HepG2 (cell line): ENCODE data around the gene MRFAP1L1. TPM values are rescaled to one million over a fixed set of nuclear protein-coding genes. Genes with fewer than 3 reads are reported as not detected.

Experiments used
- BHLHE40 ChIP-seq: IDR thresholded peaks from 2 replicates; pipeline ENCODE4 v1.6.1; 2011; ENCODE audit warnings: low read length, improper control_type of control experiment
- HOXA7 ChIP-seq: sonication (generic); formaldehyde crosslinking; IDR thresholded peaks from 2 replicates; pipeline ENCODE4 v1.8.1; 2022; ENCODE audit warnings: mild to moderate bottlenecking, missing genetic modification reagents, moderate library complexity
- KIAA2018 ChIP-seq: sonication (generic); formaldehyde crosslinking; IDR thresholded peaks from 2 replicates; pipeline ENCODE4 v1.5.0; 2020; ENCODE audit warnings: mild to moderate bottlenecking, missing genetic modification reagents, borderline replicate concordance
- LBX2 ChIP-seq: sonication (generic); formaldehyde crosslinking; IDR thresholded peaks from 2 replicates; pipeline ENCODE4 v1.5.0; 2020; ENCODE audit warnings: missing genetic modification reagents, mild to moderate bottlenecking, borderline replicate concordance
- NAIF1 ChIP-seq: sonication (generic); formaldehyde crosslinking; IDR thresholded peaks from 2 replicates; pipeline ENCODE4 v1.5.0; 2020; ENCODE audit warnings: mild to moderate bottlenecking, missing genetic modification reagents, borderline replicate concordance
- SMARCC2 ChIP-seq: fragments of 450-650 bp; IDR thresholded peaks from 2 replicates; pipeline ENCODE4 v1.6.1; 2017; ENCODE audit warnings: antibody characterized with exemption, mild to moderate bottlenecking
- ZBTB26 ChIP-seq: IDR thresholded peaks from 2 replicates; pipeline ENCODE4 v1.6.1; 2016; ENCODE audit warnings: missing compliant biosample characterization, missing genetic modification reagents, borderline replicate concordance
- ZFP62 ChIP-seq: sonication (generic); formaldehyde crosslinking; IDR thresholded peaks from 2 replicates; pipeline ENCODE4 v1.4.0; 2020; ENCODE audit warnings: missing genetic modification reagents
- ZMYM2 ChIP-seq: sonication (generic); formaldehyde crosslinking; IDR thresholded peaks from 2 replicates; pipeline ENCODE4 v1.8.0; 2022; ENCODE audit warnings: mild to moderate bottlenecking, missing genetic modification reagents
- ZNF136 ChIP-seq: sonication (generic); formaldehyde crosslinking; IDR thresholded peaks from 2 replicates; pipeline ENCODE4 v1.8.1; 2022; ENCODE audit warnings: low read depth, mild to moderate bottlenecking, moderate library complexity, missing genetic modification reagents
- ZNF414 ChIP-seq: sonication (generic); formaldehyde crosslinking; IDR thresholded peaks from 2 replicates; pipeline ENCODE4 v1.5.0; 2020; ENCODE audit warnings: missing genetic modification reagents
- ZNF607 ChIP-seq: sonication (generic); formaldehyde crosslinking; IDR thresholded peaks from 2 replicates; pipeline ENCODE4 v1.5.1; 2020; ENCODE audit warnings: missing genetic modification reagents, mild to moderate bottlenecking, borderline replicate concordance
- ZNF614 ChIP-seq: IDR thresholded peaks from 2 replicates; pipeline ENCODE4 v1.6.1; 2018; ENCODE audit warnings: missing biosample characterization, missing genetic modification reagents, inconsistent platforms, borderline replicate concordance
- polyA plus RNA-seq, 8 experiments: library from polyadenylated mRNA; depleted of rRNA in 3 of 8; stranded (reverse) in 7 of 8; unstranded in 1 of 8; fragments of >200 nt; fragmentation: Illumina TruSeq in 4 of 8; extraction: Trizol in 4 of 8; gene quantifications; 2 replicates each; pipeline versions ENCODE4 v1.2.1 to v1.2.3, GENCODE V29; 2011 to 2016; ENCODE audit warnings: low read depth in 4 of 8, missing spikeins in 1 of 8, mixed read lengths in 1 of 8; ENCODE audit not compliant: insufficient read depth in 1 of 8
- total RNA-seq, 5 experiments: library from RNA; depleted of rRNA; stranded (reverse); fragments of >200 nt; fragmentation: Illumina TruSeq; extraction: Trizol; gene quantifications; 2 replicates each; pipeline ENCODE4 v1.2.3, GENCODE V29; 2016; ENCODE audit warnings: low read depth in 1 of 5
- TF ChIP-seq, protein P1 (sequence below): sonication (generic); formaldehyde crosslinking; IDR thresholded peaks from 2 replicates; pipeline ENCODE4 v1.8.1; 2023; ENCODE audit warnings: mild to moderate bottlenecking, inconsistent platforms, moderate library complexity, missing genetic modification reagents, borderline replicate concordance

MRFAP1L1 gene
- total and polyA plus RNA-seq, 2 of the 13 experiments (the other 11 are each of a cell fraction or from before 2014, with no cell fraction given), result 44.8 to 76.6 TPM

- peak; percentile 56 for TF ChIP-seq ZNF414 (CRISPR knock-in tag)
- TF ChIP-seq ZFP62 (CRISPR knock-in tag), result no peak
- peak; percentile 94 for TF ChIP-seq ZNF607 (CRISPR knock-in tag)
- peak; percentile 43; the same call in 1 of the 2 replicates for TF ChIP-seq BHLHE40
- TF ChIP-seq ZNF614 (CRISPR knock-in tag), result no peak
- TF ChIP-seq ZNF136, result peak; percentile 72; the same call in 1 of the 2 replicates
- no peak for TF ChIP-seq KIAA2018 (CRISPR knock-in tag)
- TF ChIP-seq, protein P1, sequence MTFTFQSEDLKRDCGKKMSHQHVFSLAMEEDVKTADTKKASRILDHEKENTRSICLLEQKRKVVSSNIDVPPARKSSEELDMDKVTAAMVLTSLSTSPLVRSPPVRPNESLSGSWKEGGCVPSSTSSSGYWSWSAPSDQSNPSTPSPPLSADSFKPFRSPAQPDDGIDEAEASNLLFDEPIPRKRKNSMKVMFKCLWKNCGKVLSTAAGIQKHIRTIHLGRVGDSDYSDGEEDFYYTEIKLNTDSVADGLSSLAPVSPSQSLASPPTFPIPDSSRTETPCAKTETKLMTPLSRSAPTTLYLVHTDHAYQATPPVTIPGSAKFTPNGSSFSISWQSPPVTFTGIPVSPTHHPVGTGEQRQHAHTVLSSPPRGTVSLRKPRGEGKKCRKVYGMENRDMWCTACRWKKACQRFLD (CRISPR knock-in tag), result no peak
- TF ChIP-seq ZMYM2, result no peak; the same call in 1 of the 2 replicates
- no peak; the same call in 1 of the 2 replicates for TF ChIP-seq ZBTB26 (CRISPR knock-in tag)
- TF ChIP-seq HOXA7 (CRISPR knock-in tag), result no peak
- TF ChIP-seq NAIF1 (CRISPR knock-in tag), result peak; percentile 81
- TF ChIP-seq LBX2 (CRISPR knock-in tag), result peak; percentile 93; the same call in 1 of the 2 replicates
- TF ChIP-seq SMARCC2, result no peak
Observed at GRCh38 chr4:6673660-6674499, 35.8 kb downstream of the MRFAP1L1 start (continued).
